Activated CD8-positive, alpha-beta T cell treated with anti-CD3 and anti-CD28 coated beads for 36 hours (primary cell): ENCODE results near the gene RASGRP4. TPM values are rescaled to one million over a fixed set of nuclear protein-coding genes. Genes with fewer than 3 reads are reported as not detected.

Source experiments
- ATAC-seq: fragments of 200-7000 bp; cut with Tn5 transposase; one replicate; pipeline ENCODE4 v1.10.0; 2021; ENCODE audit warnings: mild to moderate bottlenecking, moderate library complexity
- CTCF ChIA-PET: fragments of 350-600 bp; sonication (Branson Sonifier 250); formaldehyde crosslinking; loops from one replicate; lab custom pipeline; 2021; ENCODE audit warnings: antibody characterized with exemption; lab: Charles Lee
- POLR2A ChIA-PET: fragments of 350-600 bp; sonication (Branson Sonifier 250); formaldehyde crosslinking; loops from one replicate; lab custom pipeline; 2021; ENCODE audit warnings: antibody characterized with exemption; lab: Charles Lee
- DNase-seq: peaks from one replicate; pipeline ENCODE4 v3.0.0-alpha.2; 2020
- H3K27ac Mint-ChIP-seq: one replicate; pipeline ENCODE4 v1.8.0; 2021; ENCODE audit warnings: mild to moderate bottlenecking, mixed read lengths
- H3K27me3 Mint-ChIP-seq: one replicate; pipeline ENCODE4 v1.8.0; 2021; ENCODE audit warnings: mixed read lengths
- H3K36me3 Mint-ChIP-seq: one replicate; pipeline ENCODE4 v1.8.0; 2021; ENCODE audit warnings: low read depth, mixed read lengths
- H3K4me1 Mint-ChIP-seq: one replicate; pipeline ENCODE4 v1.8.0; 2021; ENCODE audit warnings: low read depth, mixed read lengths
- H3K4me3 Mint-ChIP-seq: one replicate; pipeline ENCODE4 v1.8.0; 2021; ENCODE audit warnings: mild to moderate bottlenecking, moderate library complexity, mixed read lengths
- H3K9me3 Mint-ChIP-seq: one replicate; pipeline ENCODE4 v1.8.0; 2021; ENCODE audit warnings: mixed read lengths
- intact Hi-C: fragments of 100-400 bp; cut with micrococcal nuclease; formaldehyde crosslinking; loops from one replicate; pipeline ENCODE4 v1.10.0; 2022
- total RNA-seq, 2 experiments: library from RNA; stranded (reverse); gene quantifications; one replicate each; pipeline ENCODE4 v1.2.3, GENCODE V29; 2021
- TF ChIP-seq, protein P1 (sequence below): fragments of 200-600 bp; IDR thresholded peaks from one replicate; pipeline ENCODE4 v1.8.0; 2022; ENCODE audit warnings: antibody characterized with exemption, mild to moderate bottlenecking

The RASGRP4 gene
- total RNA-seq, 2 experiments from 2014 or later, result 1.4 to 1.8 TPM

DNA sequence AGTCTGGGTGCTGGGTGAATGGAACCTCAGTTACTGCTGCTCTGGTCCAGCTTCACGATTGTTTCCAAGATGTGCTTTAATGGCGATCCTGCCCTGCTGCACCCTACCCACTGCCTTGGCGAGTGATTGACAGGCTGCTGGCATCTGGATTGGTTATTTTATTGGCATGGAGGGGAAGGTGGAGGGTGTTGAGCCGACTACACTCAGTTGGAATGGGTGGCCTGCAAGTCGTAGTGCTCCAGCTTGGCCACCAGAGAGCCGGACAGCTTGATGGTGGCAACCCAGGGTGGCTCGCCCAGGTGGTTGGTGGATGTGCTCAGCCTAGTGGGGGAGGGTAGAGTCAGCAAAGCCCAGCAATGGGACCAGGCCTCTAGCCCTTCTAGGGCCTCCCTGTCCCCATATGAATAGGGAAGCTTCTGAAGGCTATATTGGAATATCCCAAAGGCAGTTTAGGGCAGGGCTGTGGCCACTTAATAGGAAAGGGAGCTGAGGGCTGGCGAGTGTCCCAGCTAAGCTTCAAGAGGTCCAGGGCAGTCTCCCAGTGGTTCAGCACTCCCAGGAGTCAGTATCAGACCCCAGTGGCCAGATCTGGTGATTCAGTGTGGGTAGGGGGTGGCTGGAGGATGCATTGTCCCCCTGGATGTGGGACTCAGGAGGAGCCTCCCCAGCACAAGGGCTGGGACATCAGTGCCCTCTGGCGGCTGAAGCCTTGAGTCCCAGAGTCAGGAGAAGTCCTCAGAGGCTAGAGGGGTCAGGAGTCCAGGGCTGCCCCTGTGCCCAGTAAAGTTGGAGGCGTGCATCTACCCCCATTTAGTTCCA, 41.6 kb downstream of the RASGRP4 start:
- peaks cover 18% of the 10 kb centered on the region for H3K4me1 Mint-ChIP-seq
- H3K9me3 Mint-ChIP-seq, result no peaks in the 10 kb centered on the region
- POLR2A ChIA-PET, result interaction anchor here (0.8 to 5.4 kb wide), 3 partner anchors 9 to 11 kb away, joined by 6 to 40 read pairs (median 7); partner anchors contain the start of gene PSMD8
- intact Hi-C loops, result no loop called here
- ATAC-seq (no peak), DNase-seq (no peak)
- H3K27me3 Mint-ChIP-seq, result peaks cover 11% of the 10 kb centered on the region
- peaks cover 56% of the 10 kb centered on the region for H3K36me3 Mint-ChIP-seq
- H3K4me3 Mint-ChIP-seq, result no peak overlapping the region
- TF ChIP-seq, protein P1, sequence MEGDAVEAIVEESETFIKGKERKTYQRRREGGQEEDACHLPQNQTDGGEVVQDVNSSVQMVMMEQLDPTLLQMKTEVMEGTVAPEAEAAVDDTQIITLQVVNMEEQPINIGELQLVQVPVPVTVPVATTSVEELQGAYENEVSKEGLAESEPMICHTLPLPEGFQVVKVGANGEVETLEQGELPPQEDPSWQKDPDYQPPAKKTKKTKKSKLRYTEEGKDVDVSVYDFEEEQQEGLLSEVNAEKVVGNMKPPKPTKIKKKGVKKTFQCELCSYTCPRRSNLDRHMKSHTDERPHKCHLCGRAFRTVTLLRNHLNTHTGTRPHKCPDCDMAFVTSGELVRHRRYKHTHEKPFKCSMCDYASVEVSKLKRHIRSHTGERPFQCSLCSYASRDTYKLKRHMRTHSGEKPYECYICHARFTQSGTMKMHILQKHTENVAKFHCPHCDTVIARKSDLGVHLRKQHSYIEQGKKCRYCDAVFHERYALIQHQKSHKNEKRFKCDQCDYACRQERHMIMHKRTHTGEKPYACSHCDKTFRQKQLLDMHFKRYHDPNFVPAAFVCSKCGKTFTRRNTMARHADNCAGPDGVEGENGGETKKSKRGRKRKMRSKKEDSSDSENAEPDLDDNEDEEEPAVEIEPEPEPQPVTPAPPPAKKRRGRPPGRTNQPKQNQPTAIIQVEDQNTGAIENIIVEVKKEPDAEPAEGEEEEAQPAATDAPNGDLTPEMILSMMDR, result no peak
- CTCF ChIA-PET, result interaction anchor here (0.8 to 1.9 kb wide), 3 partner anchors 18 to 159 kb away, joined by 3 to 6 read pairs (median 5); partner anchors contain the start of gene FAM98C
- no peak overlapping the region for H3K27ac Mint-ChIP-seq

DNA sequence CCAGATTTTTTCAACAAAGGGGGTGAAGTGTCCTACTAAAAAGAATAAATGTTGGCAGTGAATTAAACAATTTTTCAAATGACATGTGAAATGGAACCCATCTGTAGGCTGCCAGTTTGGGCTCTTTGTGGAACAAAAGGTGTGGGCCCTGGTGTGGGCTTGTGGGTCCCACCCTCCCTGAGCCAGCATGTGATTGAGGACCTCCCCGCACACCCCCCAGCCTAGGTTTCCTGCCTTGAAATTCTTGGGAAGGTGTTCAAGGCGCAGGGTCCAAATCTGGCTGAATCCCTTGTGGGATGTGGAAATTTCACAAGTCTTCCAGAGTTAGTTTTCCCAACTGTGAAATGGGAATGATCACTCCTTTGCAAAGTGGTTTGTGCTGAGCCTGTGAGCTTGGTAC, 42.3 kb downstream of the RASGRP4 start:
- ChIA-PET CTCF (interaction anchor here (1.2 to 1.9 kb wide), 2 partner anchors 150 to 158 kb away, joined by 3 to 6 read pairs; no protein-coding TSS in a partner anchor), POLR2A (interaction anchor here (0.8 to 5.4 kb wide), 2 partner anchors 8 to 11 kb away, joined by 6 to 40 read pairs; partner anchors contain the start of gene PSMD8)
- ATAC-seq (no peak), DNase-seq (no peak)
- Mint-ChIP-seq H3K4me1 (peaks cover 16% of the 10 kb centered on the region), H3K36me3 (peaks cover 61% of the 10 kb centered on the region), H3K9me3 (no peaks in the 10 kb centered on the region), H3K27ac (no peak overlapping the region), H3K4me3 (no peak overlapping the region), H3K27me3 (peaks cover 9% of the 10 kb centered on the region)
- intact Hi-C loops, result no loop called here
- TF ChIP-seq, protein P1, result no peak

DNA sequence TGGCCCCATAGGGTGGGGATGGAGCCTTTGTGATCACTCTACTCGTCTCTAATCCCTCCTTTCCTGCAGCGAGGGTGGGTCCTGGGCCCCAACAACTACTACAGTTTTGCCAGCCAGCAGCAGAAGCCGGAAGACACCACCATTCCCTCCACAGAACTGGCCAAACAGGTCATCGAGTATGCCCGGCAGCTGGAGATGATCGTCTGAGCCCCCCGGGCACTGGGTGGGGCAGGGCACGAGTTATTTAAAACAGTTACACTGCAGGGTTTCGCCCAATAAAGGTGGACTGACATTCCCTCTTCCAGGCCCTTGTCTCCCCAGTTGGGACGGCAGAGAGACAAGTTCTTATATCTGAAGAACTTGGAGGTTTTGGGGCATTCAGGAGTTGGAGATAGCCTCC, 42.8 kb downstream of the RASGRP4 start:
- ChIA-PET CTCF (no interaction called here), POLR2A (interaction anchor here (0.9 to 2.0 kb wide), 2 partner anchors 8 to 11 kb away, joined by 3 to 7 read pairs; no protein-coding TSS in a partner anchor)
- no peak for DNase-seq
- H3K36me3 Mint-ChIP-seq, result peaks cover 61% of the 10 kb centered on the region
- H3K9me3 Mint-ChIP-seq, result no peaks in the 10 kb centered on the region
- intact Hi-C loops, result no loop called here
- no peak overlapping the region for H3K27ac Mint-ChIP-seq
- peaks cover 7% of the 10 kb centered on the region for H3K27me3 Mint-ChIP-seq
- no peak for ATAC-seq
- H3K4me3 Mint-ChIP-seq, result no peak overlapping the region
- TF ChIP-seq, protein P1, result no peak
- H3K4me1 Mint-ChIP-seq, result peaks cover 14% of the 10 kb centered on the region

DNA sequence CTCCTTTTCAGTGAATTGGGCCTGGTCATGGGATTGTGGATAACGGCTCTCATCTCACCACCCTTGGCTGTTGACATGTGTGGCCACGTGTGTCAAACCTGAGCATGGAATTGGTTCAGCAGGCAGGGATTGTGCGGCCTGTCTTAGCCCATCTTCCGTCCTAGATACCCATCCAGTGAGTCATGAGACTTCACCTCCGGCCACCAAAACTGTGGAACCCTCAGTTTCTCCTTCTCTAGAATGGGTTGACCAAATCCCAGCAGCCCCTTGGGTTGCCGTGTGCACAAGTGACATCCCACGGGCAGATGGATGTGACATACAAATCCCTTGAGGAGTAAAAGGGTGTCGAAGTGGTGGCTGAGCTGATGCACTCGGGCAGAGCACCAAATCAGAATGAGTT, 44.9 kb downstream of the RASGRP4 start:
- Mint-ChIP-seq H3K27ac (no peak overlapping the region), H3K27me3 (no peaks in the 10 kb centered on the region), H3K9me3 (no peaks in the 10 kb centered on the region), H3K4me3 (no peak overlapping the region), H3K36me3 (peaks cover 68% of the 10 kb centered on the region), H3K4me1 (peaks cover 13% of the 10 kb centered on the region)
- intact Hi-C loops, result no loop called here
- TF ChIP-seq, protein P1, result no peak
- DNase-seq (no peak), ATAC-seq (no peak)
- ChIA-PET CTCF (no interaction called here), POLR2A (interaction anchor here (0.8 to 2.0 kb wide), 2 partner anchors 13 to 15 kb away, joined by 5 to 7 read pairs; no protein-coding TSS in a partner anchor)

DNA sequence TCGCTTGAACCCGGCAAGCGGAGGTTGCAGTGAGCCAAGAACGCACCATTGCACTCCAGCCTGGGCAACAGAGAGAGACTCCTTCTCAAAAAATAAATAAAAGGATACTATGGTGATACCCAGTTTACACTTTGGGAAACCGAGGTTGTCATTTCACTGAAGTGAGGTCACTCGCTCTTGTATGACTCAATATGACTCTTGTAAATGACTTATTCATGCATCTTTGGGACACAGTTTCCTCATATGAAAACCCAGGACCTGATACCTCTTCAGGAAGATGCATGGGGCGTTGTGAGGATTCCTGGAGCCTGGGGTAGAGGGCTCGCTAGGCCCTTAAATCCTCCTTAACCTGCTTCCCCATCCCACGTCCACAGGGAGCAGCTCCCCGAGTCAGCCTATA, 47.2 kb downstream of the RASGRP4 start:
- intact Hi-C loops, result no loop called here
- ChIA-PET POLR2A (interaction anchor here (0.8 kb wide), 1 partner anchor 24 kb away, joined by 3 read pairs; the partner anchor contains the start of gene FAM98C), CTCF (interaction anchor here (1.6 kb wide), 1 partner anchor 25 kb away, joined by 4 read pairs; the partner anchor contains the start of gene FAM98C)
- H3K27ac Mint-ChIP-seq, result no peak overlapping the region
- TF ChIP-seq, protein P1, result no peak
- DNase-seq (no peak), ATAC-seq (no peak)
- no peaks in the 10 kb centered on the region for H3K9me3 Mint-ChIP-seq
- H3K4me1 Mint-ChIP-seq, result peaks cover 23% of the 10 kb centered on the region
- no peak overlapping the region for H3K4me3 Mint-ChIP-seq
- H3K27me3 Mint-ChIP-seq, result no peaks in the 10 kb centered on the region
- H3K36me3 Mint-ChIP-seq, result peaks cover 66% of the 10 kb centered on the region
